Neural progenitor cell (in vitro differentiated cells): ENCODE data around the gene URB1. TPM values are rescaled to one million over a fixed set of nuclear protein-coding genes. Genes with fewer than 3 reads are reported as not detected.

Experiments used
- DNase-seq: peaks from one replicate; pipeline ENCODE4 v3.0.0-alpha.2; 2016; ENCODE audit warnings: low spot score
- H2AFZ ChIP-seq: fragments of 200-600 bp; sonication (generic); replicated peaks from 2 replicates; pipeline ENCODE4 v1.6.1; 2016; ENCODE audit warnings: antibody characterized with exemption
- H3F3A ChIP-seq: fragments of 200-600 bp; sonication (generic); 2 replicates; pipeline ENCODE4 v1.6.1; 2016; ENCODE audit warnings: antibody characterized with exemption, low read depth
- H3K27ac ChIP-seq: fragments of 200-600 bp; sonication (generic); 2 replicates; pipeline ENCODE4 v1.5.1; 2016; ENCODE audit warnings: mild to moderate bottlenecking
- H3K27me3 ChIP-seq: fragments of 200-600 bp; sonication (generic); 2 replicates; pipeline ENCODE4 v1.6.1; 2016; ENCODE audit warnings: mild to moderate bottlenecking, moderate library complexity
- H3K36me3 ChIP-seq: fragments of 200-600 bp; sonication (generic); 2 replicates; pipeline ENCODE4 v1.5.1; 2016
- H3K4me1 ChIP-seq: fragments of 200-600 bp; sonication (generic); 2 replicates; pipeline ENCODE4 v1.6.1; 2016; ENCODE audit warnings: mixed run types
- H3K4me2 ChIP-seq: fragments of 200-600 bp; sonication (generic); 2 replicates; pipeline ENCODE4 v1.6.1; 2016
- H3K4me3 ChIP-seq: fragments of 200-600 bp; sonication (generic); 2 replicates; pipeline ENCODE4 v1.5.1; 2016
- H3K79me2 ChIP-seq: fragments of 200-600 bp; sonication (generic); 2 replicates; pipeline ENCODE4 v1.6.1; 2016; ENCODE audit warnings: low read depth
- H3K9ac ChIP-seq: fragments of 200-600 bp; sonication (generic); 2 replicates; pipeline ENCODE4 v1.6.1; 2016
- H3K9me3 ChIP-seq: fragments of 200-600 bp; sonication (generic); 2 replicates; pipeline ENCODE4 v1.5.1; 2016; ENCODE audit warnings: low read depth
- H4K20me1 ChIP-seq: fragments of 200-600 bp; sonication (generic); 2 replicates; pipeline ENCODE4 v1.6.1; 2016; ENCODE audit warnings: low read depth
- H3K27ac Mint-ChIP-seq: 3 replicates; pipeline ENCODE4 v1.8.0; 2021; ENCODE audit warnings: mixed read lengths
- H3K27me3 Mint-ChIP-seq: 2 replicates; pipeline ENCODE4 v1.8.0; 2022; ENCODE audit warnings: low read depth, mild to moderate bottlenecking, inconsistent platforms, moderate library complexity, mixed read lengths; ENCODE audit not compliant: insufficient read depth
- H3K36me3 Mint-ChIP-seq: 3 replicates; pipeline ENCODE4 v1.8.0; 2021; ENCODE audit warnings: mixed read lengths
- H3K4me1 Mint-ChIP-seq: 3 replicates; pipeline ENCODE4 v1.8.0; 2021; ENCODE audit warnings: mixed read lengths
- H3K4me3 Mint-ChIP-seq: 3 replicates; pipeline ENCODE4 v1.8.0; 2021; ENCODE audit warnings: mild to moderate bottlenecking, moderate library complexity, mixed read lengths
- H3K9me3 Mint-ChIP-seq: 3 replicates; pipeline ENCODE4 v1.8.0; 2020; ENCODE audit warnings: mixed read lengths
- CTCF ChIP-seq: fragments of 200-600 bp; sonication (generic); IDR thresholded peaks from 2 replicates; pipeline ENCODE4 v1.5.1; 2017; ENCODE audit warnings: antibody characterized with exemption, mild to moderate bottlenecking
- EZH2 ChIP-seq: fragments of 200-600 bp; sonication (generic); IDR thresholded peaks from 2 replicates; pipeline ENCODE4 v1.6.1; 2017; ENCODE audit warnings: antibody characterized with exemption, mild to moderate bottlenecking, moderate library complexity
- EZH2phosphoT487 ChIP-seq: fragments of 200-600 bp; sonication (generic); IDR thresholded peaks from 2 replicates; pipeline ENCODE4 v1.6.1; 2017; ENCODE audit warnings: antibody characterized with exemption
- total RNA-seq: library from RNA; depleted of rRNA; stranded (reverse); fragments of >200 nt; gene quantifications from 2 replicates; pipeline ENCODE4 v1.2.3, GENCODE V29; 2015; ENCODE audit warnings: low replicate concordance

The URB1 gene
- total RNA-seq, 1 donor from 2014 or later, result 7.7 TPM

- no peaks in the 10 kb centered on the region for H3K9me3 ChIP-seq
- H3K4me2 ChIP-seq, result no peak overlapping the region
- no peak overlapping the region for H3K9ac ChIP-seq
- peaks cover 8% of the 10 kb centered on the region for H3K4me1 Mint-ChIP-seq
- H3K79me2 ChIP-seq, result no peaks in the 10 kb centered on the region
- H3F3A ChIP-seq, result peaks cover 14% of the 10 kb centered on the region
- no peak overlapping the region for H2AFZ ChIP-seq
- H3K36me3 Mint-ChIP-seq, result no peaks in the 10 kb centered on the region
- no peaks in the 10 kb centered on the region for H3K36me3 ChIP-seq
- no peak for DNase-seq
- H3K9me3 Mint-ChIP-seq, result no peaks in the 10 kb centered on the region
- no peak overlapping the region for H3K4me3 ChIP-seq
- H3K4me1 ChIP-seq, result no peaks in the 10 kb centered on the region
- no peaks in the 10 kb centered on the region for H4K20me1 ChIP-seq
- no peak overlapping the region for H3K27ac Mint-ChIP-seq
- no peak for TF ChIP-seq EZH2
- no peak for TF ChIP-seq CTCF
- TF ChIP-seq EZH2phosphoT487, result no peak
- H3K27me3 Mint-ChIP-seq, result peaks cover 22% of the 10 kb centered on the region
- no peak overlapping the region for H3K4me3 Mint-ChIP-seq
- peaks cover 35% of the 10 kb centered on the region for H3K27me3 ChIP-seq
- H3K27ac ChIP-seq, result no peak overlapping the region
Measured at GRCh38 chr21:32406405-32406804, 13.6 kb upstream of the URB1 start.

GRCh38 chr21:32403201-32403777, 10.5 kb upstream of the URB1 start:
- H3K4me1 ChIP-seq, result no peaks in the 10 kb centered on the region
- no peaks in the 10 kb centered on the region for H3K9me3 ChIP-seq
- Mint-ChIP-seq H3K27ac (no peak overlapping the region), H3K36me3 (no peaks in the 10 kb centered on the region), H3K27me3 (peaks cover 5% of the 10 kb centered on the region), H3K9me3 (no peaks in the 10 kb centered on the region), H3K4me1 (peaks cover 8% of the 10 kb centered on the region), H3K4me3 (no peak overlapping the region)
- H3K27ac ChIP-seq, result no peak overlapping the region
- peaks cover 27% of the 10 kb centered on the region for H3K27me3 ChIP-seq
- peak; percentile 85 for DNase-seq
- H3K9ac ChIP-seq, result no peak overlapping the region
- H3F3A ChIP-seq, result no peaks in the 10 kb centered on the region
- H4K20me1 ChIP-seq, result no peaks in the 10 kb centered on the region
- peak; percentile 83 for TF ChIP-seq CTCF
- TF ChIP-seq EZH2, result no peak
- TF ChIP-seq EZH2phosphoT487, result no peak
- no peaks in the 10 kb centered on the region for H3K36me3 ChIP-seq
- H3K4me3 ChIP-seq, result no peak overlapping the region
- H3K4me2 ChIP-seq, result no peak overlapping the region
- H3K79me2 ChIP-seq, result no peaks in the 10 kb centered on the region
- peak overlapping the region; percentile 38 for H2AFZ ChIP-seq

- H3K27ac Mint-ChIP-seq, result no peak overlapping the region
- Histone ChIP-seq H3K4me3 (peak overlapping the region; percentile 81), H2AFZ (peak overlapping the region; percentile 96), H4K20me1 (peaks cover 19% of the 10 kb centered on the region), H3K9me3 (no peaks in the 10 kb centered on the region), H3K4me2 (no peak overlapping the region), H3K9ac (no peak overlapping the region), H3K27me3 (peaks cover 43% of the 10 kb centered on the region), H3K79me2 (peaks cover 38% of the 10 kb centered on the region), H3K36me3 (no peaks in the 10 kb centered on the region), H3F3A (no peaks in the 10 kb centered on the region), H3K27ac (no peak overlapping the region), H3K4me1 (peaks cover 5% of the 10 kb centered on the region)
- H3K4me1 Mint-ChIP-seq, result peaks cover 10% of the 10 kb centered on the region
- no peaks in the 10 kb centered on the region for H3K36me3 Mint-ChIP-seq
- peaks cover 3% of the 10 kb centered on the region for H3K27me3 Mint-ChIP-seq
- peaks cover 17% of the 10 kb centered on the region for H3K9me3 Mint-ChIP-seq
- DNase-seq, result no peak
- peak overlapping the region; percentile 91 for H3K4me3 Mint-ChIP-seq
- TF ChIP-seq EZH2phosphoT487, result no peak
- no peak for TF ChIP-seq CTCF
- no peak for TF ChIP-seq EZH2
Measured at GRCh38 chr21:32393677-32394001, 827 bp upstream of the URB1 start.
